Common myeloid progenitor, CD34-positive (primary cell): ENCODE results near the gene NTHL1. TPM values are rescaled to one million over a fixed set of nuclear protein-coding genes. Genes with fewer than 3 reads are reported as not detected.

Experiments used
- CTCF ChIA-PET: fragments of 350-600 bp; sonication (Branson Sonifier 250); formaldehyde crosslinking; loops from one replicate; lab custom pipeline; 2021; ENCODE audit warnings: antibody characterized with exemption; lab: Charles Lee
- POLR2A ChIA-PET: fragments of 350-600 bp; sonication (Branson Sonifier 250); formaldehyde crosslinking; loops from one replicate; lab custom pipeline; 2021; ENCODE audit warnings: antibody characterized with exemption; lab: Charles Lee
- DNase-seq, 3 donors: peaks; one replicate each; pipeline versions ENCODE4 v3.0.0 to v3.0.0-alpha.2; 2013
- H3K27ac ChIP-seq, 2 experiments: 1 replicate in 1 of 2; 2 replicates in 1 of 2; pipeline ENCODE4 v1.7.0; 2013; ENCODE audit warnings: inconsistent platforms in 2 of 2, low read length in 2 of 2, mild to moderate bottlenecking in 2 of 2, low read depth in 1 of 2, moderate library complexity in 1 of 2; ENCODE audit not compliant: severe bottlenecking in 2 of 2, insufficient read depth in 1 of 2, poor library complexity in 1 of 2
- H3K27me3 ChIP-seq, 5 experiments: replicated peaks in 2 of 5; 1 replicate in 3 of 5; 2 replicates in 2 of 5; pipeline versions ENCODE4 v1.6.1 to v1.7.0; 2013; ENCODE audit warnings: low read length in 4 of 5, mild to moderate bottlenecking in 2 of 5, moderate library complexity in 2 of 5, inconsistent platforms in 1 of 5; ENCODE audit not compliant: insufficient read depth in 5 of 5, control insufficient read depth in 4 of 5
- H3K36me3 ChIP-seq, 4 experiments: 1 replicate in 2 of 4; 2 replicates in 2 of 4; pipeline versions ENCODE4 v1.6.1 to v1.7.0; 2013; ENCODE audit warnings: low read length in 3 of 4, control low read depth in 1 of 4, mild to moderate bottlenecking in 1 of 4; ENCODE audit not compliant: control insufficient read depth in 4 of 4, insufficient read depth in 4 of 4
- H3K4me1 ChIP-seq, 4 experiments: 1 replicate in 3 of 4; 2 replicates in 1 of 4; pipeline versions ENCODE4 v1.6.1 to v1.7.1; 2013; ENCODE audit warnings: low read length in 3 of 4, mild to moderate bottlenecking in 3 of 4, control low read depth in 1 of 4, inconsistent platforms in 1 of 4, moderate library complexity in 1 of 4; ENCODE audit not compliant: control insufficient read depth in 4 of 4, insufficient read depth in 4 of 4; ENCODE audit errors: control extremely low read depth in 1 of 4
- H3K4me3 ChIP-seq, 7 experiments: 1 replicate in 4 of 7; 2 replicates in 3 of 7; pipeline versions ENCODE4 v1.5.1 to v1.7.0; 2013; ENCODE audit warnings: mild to moderate bottlenecking in 7 of 7, low read length in 6 of 7, moderate library complexity in 6 of 7, inconsistent platforms in 2 of 7, low read depth in 2 of 7, control low read depth in 1 of 7; ENCODE audit not compliant: insufficient read depth in 4 of 7, control insufficient read depth in 1 of 7; ENCODE audit errors: extremely low read depth in 1 of 7
- H3K9me3 ChIP-seq, 5 experiments: 1 replicate in 4 of 5; 2 replicates in 1 of 5; pipeline versions ENCODE4 v1.6.1 to v1.7.1; 2013; ENCODE audit warnings: low read length in 4 of 5, mild to moderate bottlenecking in 2 of 5, inconsistent platforms in 1 of 5, low read depth in 1 of 5, moderate library complexity in 1 of 5; ENCODE audit not compliant: control insufficient read depth in 4 of 5, insufficient read depth in 2 of 5; ENCODE audit errors: control extremely low read depth in 1 of 5
- WGBS: methylation state at CpG from one replicate; pipeline ENCODE4 v1.1.5; 2013; ENCODE audit not compliant: insufficient coverage; 5-methylcytosine and 5-hydroxymethylcytosine counted together
- polyA plus RNA-seq: library from polyadenylated mRNA; unstranded; fragments of 120-200 nt; gene quantifications from one replicate; pipeline ENCODE4 v1.2.1, GENCODE V29; 2013

NTHL1 gene
- polyA plus RNA-seq: 18.8 TPM

DNA sequence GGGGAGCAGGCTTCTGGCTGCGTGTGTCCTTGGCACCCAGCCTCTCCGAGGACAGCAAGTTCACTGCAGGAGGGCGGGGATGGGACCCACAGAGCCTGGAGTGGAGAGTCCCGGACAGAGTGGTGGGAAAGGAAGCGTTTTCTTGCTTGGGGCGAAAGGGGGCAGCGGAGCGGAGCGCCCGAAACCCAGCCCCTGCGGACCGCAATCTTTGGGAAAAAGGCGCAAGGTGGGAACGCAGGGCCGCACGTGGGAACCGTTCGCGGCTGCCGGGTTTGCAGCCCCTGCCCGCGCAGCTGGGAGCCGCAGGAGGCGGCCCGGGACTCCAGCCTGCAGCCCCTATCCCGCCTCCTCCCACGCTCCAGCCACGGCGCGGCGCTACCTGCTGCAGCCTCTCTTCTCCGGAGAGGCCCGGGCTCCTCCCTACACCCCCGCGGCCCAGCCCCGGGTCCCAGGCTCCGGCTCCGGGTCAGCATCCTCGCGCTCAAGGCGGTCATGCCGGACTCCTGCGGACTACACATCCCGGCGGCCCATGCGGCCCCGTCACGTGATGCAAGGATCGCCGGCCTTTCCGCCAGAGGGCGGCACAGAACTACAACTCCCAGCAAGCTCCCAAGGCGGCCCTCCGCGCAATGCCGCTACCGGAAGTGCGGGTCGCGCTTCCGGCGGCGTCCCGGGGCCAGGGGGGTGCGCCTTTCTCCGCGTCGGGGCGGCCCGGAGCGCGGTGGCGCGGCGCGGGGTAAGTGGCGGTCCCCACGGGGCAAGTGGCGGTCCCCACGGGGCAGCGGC is at the start of gene NTHL1, which contains the start of gene TSC2:
NTHL1 (minus strand) TSS at position 505 of the 786 bp plus-strand sequence; CDS start at position 494, 11 bp downstream.
TSC2 (plus strand) TSS at position 656 of the 786 bp plus-strand sequence. CDS start 631 bp downstream, outside the sequence.
- Histone ChIP-seq H3K27ac (peak within 1 kb of the TSS; percentile 30 to 83), H3K4me3 (peak within 1 kb of the TSS; percentile 75 to 93 (median 88)), H3K36me3 (peaks cover 2 to 22% (median 15%) of the 10 kb centered on the region in 4 experiments), H3K27me3 (no peaks in the 10 kb centered on the region), H3K4me1 (peaks cover 2 to 45% (median 34%) of the 10 kb centered on the region in 4 experiments), H3K9me3 (no peaks in the 10 kb centered on the region)
- peak; percentile 92 to 95 (median 94) for DNase-seq
- ChIA-PET CTCF (interaction anchor here (0.6 to 3.3 kb wide), 13 partner anchors 12 to 245 kb away, joined by 3 to 12 read pairs (median 3); partner anchors contain the start of gene NPW), POLR2A (interaction anchor here (0.7 to 1.6 kb wide), 3 partner anchors 9 to 108 kb away, joined by 4 to 6 read pairs (median 4); partner anchors contain the start of gene TRAF7)
- whole genome bisulfite sequencing: 0% methylated on average over 78 of the region's 81 CpGs

DNA sequence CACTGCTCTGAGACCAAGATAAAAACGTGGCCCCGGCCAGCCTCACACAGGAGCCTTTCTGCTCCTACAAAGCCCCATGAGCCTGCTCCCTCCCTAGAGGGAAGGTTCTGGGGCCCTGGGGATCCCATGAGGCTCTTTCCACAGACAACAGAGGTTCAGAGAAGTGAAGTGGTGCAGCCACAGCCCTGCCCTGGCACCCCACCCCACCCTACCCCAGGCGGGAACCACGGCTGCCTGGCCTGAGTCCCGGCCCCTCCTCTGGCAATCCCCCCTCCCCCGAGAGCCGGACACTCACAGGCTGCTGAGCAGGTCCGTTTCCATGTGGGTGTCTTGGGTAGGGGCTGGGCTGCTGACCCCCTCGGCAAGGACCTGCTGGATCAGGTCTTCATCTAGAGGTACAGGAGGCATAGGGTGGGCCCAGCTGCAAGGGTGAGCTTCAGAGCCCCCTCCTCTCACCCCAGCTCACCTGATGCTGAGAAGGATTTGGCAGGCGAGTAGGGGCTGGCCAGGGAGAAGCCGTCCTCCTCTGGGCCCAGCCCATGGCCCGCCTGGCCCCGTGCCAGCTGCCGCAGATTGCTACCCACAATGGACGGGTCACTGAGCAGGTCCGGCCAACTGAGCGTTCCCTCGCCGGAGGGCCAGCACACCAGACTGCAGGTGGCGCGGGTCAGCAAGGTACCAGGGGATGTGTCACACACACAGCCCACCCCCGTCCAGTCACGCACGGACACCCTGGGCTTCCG is 49.4 kb upstream of the NTHL1 start:
- POLR2A ChIA-PET: no interaction called here
- Histone ChIP-seq H3K9me3 (no peaks in the 10 kb centered on the region), H3K27me3 (no peaks in the 10 kb centered on the region), H3K27ac (no peak overlapping the region), H3K4me1 (peaks cover 0 to 2% (median 0%) of the 10 kb centered on the region in 4 experiments), H3K36me3 (peaks cover 4 to 64% (median 35%) of the 10 kb centered on the region in 4 experiments), H3K4me3 (no peak overlapping the region)
- no peak for DNase-seq
- WGBS: 97% methylated on average over 8 of the region's 25 CpGs
- CTCF ChIA-PET: no interaction called here

DNA sequence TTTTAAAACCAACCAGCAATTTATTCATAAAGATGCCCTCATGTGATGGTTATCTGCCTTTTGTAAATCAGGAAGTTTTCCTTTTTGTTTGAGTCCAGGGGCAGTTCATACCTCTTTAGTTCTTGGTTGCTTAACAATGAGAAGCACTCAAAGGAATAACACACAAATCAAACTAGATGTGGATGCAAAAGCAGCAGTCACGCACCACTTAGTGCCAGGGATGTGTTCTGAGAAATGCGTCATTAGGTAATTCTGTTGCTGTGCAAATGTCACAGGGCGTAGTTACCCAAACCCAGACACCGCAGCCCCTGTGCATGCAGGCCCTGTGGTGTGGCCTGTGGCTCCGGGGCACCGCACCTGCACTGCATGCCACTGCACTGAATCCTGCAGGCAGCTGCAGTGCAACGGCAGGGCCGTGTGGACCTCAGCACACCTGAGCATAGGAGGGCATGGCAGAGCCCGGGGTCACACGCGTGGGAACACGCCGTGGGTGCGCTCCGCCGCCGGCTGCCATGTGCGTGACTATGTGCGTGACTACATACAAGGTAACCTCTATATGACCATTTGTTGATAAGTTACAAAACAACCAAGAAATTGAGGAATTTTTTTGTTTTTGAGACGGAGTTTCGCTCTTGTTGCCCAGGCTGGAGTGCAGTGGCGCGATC is 48.4 kb upstream of the NTHL1 start:
- Histone ChIP-seq H3K36me3 (peaks cover 4 to 66% (median 41%) of the 10 kb centered on the region in 4 experiments), H3K4me1 (peaks cover 0 to 8% (median 0%) of the 10 kb centered on the region in 4 experiments), H3K9me3 (no peaks in the 10 kb centered on the region), H3K4me3 (no peak overlapping the region), H3K27ac (no peak overlapping the region), H3K27me3 (no peaks in the 10 kb centered on the region)
- CTCF ChIA-PET: no interaction called here
- POLR2A ChIA-PET: no interaction called here
- no peak for DNase-seq
- WGBS: 96% methylated on average over 12 of the region's 23 CpGs

DNA sequence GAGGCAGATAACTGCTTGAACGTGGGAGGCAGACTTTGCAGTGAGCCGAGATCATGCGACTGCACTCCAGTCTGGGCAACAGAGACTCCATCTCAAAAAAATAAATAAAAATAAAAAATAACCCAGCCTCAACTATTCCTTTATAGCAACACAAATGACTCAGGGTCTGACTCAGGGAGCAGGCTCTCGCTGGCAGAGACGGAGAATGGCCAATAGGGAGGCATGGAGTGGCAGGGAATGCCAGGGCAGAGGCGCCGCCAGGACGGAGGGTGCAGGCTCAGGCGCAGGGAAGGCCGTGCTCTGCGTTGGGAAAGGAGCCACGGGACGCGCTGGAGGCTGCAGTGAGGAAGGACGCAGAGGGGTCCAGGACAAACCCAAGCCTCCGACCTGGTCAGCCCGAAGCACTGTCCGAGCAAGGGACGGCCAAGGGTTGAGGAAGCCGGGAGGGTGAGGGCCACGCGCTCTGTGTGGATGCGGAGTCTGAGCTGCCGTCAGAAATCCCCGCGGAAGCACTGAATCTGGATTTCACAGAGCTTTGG is 47.8 kb upstream of the NTHL1 start:
- Histone ChIP-seq H3K36me3 (peaks cover 6 to 72% (median 45%) of the 10 kb centered on the region in 4 experiments), H3K9me3 (no peaks in the 10 kb centered on the region), H3K4me1 (peaks cover 0 to 8% (median 0%) of the 10 kb centered on the region in 4 experiments), H3K27me3 (no peaks in the 10 kb centered on the region), H3K4me3 (no peak overlapping the region), H3K27ac (no peak overlapping the region)
- CTCF ChIA-PET: no interaction called here
- 98% methylated on average over 26 of the region's 26 CpGs for WGBS
- POLR2A ChIA-PET: no interaction called here
- no peak for DNase-seq

DNA sequence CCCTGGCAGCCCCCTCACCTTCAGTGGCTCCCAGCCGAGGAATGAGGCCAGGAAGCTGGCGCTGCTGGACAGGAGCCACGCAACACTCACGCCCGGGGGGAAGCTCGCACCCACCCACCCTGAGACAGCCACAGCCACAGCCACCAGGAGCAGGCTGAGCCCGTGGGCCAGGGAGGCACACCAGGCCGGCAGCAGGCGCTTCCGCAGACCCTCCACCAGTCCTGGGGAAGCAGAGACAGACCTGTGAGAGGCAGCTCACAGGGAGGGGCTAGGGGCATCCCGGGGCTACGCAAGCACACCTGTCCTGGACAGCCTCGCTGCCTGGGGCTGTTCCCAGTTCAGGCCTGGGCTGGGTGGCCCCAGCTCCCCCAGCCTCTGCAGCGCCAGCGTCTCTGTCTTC is 46.2 kb upstream of the NTHL1 start:
- Histone ChIP-seq H3K9me3 (no peaks in the 10 kb centered on the region), H3K36me3 (peaks cover 7 to 81% (median 50%) of the 10 kb centered on the region in 4 experiments), H3K4me1 (peaks cover 0 to 8% (median 0%) of the 10 kb centered on the region in 4 experiments), H3K4me3 (no peak overlapping the region), H3K27me3 (no peaks in the 10 kb centered on the region), H3K27ac (no peak overlapping the region)
- ChIA-PET CTCF (no interaction called here), POLR2A (no interaction called here)
- no peak for DNase-seq
- WGBS: 85% methylated on average over 11 of the region's 15 CpGs

DNA sequence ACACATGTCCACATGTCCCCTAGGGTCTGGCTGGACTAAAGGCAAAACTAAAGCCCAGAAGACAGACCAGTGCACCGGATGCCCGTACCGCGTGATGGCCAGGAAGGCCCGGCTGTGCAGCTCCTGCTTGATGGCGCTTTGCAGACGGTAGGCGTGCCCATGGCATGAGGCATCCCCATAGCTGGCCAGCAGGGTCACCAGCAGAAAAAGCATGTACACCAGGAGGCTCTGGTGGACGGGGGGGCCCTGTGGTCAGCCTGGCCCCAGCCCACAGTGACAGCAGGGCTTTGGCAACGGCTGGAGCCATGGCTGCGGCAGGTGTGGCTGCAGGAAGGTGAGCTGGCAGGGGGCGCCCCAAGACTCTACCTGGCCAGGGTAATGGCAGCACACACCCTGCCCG is 45.2 kb upstream of the NTHL1 start:
- Histone ChIP-seq H3K36me3 (peaks cover 7 to 91% (median 55%) of the 10 kb centered on the region in 4 experiments), H3K27me3 (no peaks in the 10 kb centered on the region), H3K27ac (no peak overlapping the region), H3K9me3 (no peaks in the 10 kb centered on the region), H3K4me3 (no peak overlapping the region), H3K4me1 (peaks cover 0 to 8% (median 0%) of the 10 kb centered on the region in 4 experiments)
- no peak for DNase-seq
- ChIA-PET POLR2A (no interaction called here), CTCF (interaction anchor here (1.3 kb wide), 1 partner anchor 22 kb away, joined by 3 read pairs; no protein-coding TSS in a partner anchor)
- 99% methylated on average over 10 of the region's 13 CpGs for WGBS
